Stimulated activated memory B cell treated with anti-CD40 and anti-IgM and Interleukin-4, amounts not matched to agents 10 μg/mL and 1 μg/mL and 100 μg/mL, for 72 hours (primary cell): ENCODE results near the gene CTNNA3.

Experiments used
- ATAC-seq: fragments of 150-1000 bp; cut with Tn5 transposase; 2 replicates; pipeline ENCODE4 v1.10.0; 2021
- H3K27ac Mint-ChIP-seq: one replicate; pipeline ENCODE4 v1.8.0; 2022; ENCODE audit warnings: mild to moderate bottlenecking, mixed read lengths
- H3K27me3 Mint-ChIP-seq: one replicate; pipeline ENCODE4 v1.8.0; 2022; ENCODE audit warnings: mixed read lengths
- H3K36me3 Mint-ChIP-seq: one replicate; pipeline ENCODE4 v1.8.0; 2022; ENCODE audit warnings: mixed read lengths
- H3K4me1 Mint-ChIP-seq: one replicate; pipeline ENCODE4 v1.8.0; 2022; ENCODE audit warnings: mixed read lengths
- H3K4me3 Mint-ChIP-seq: one replicate; pipeline ENCODE4 v1.8.0; 2022; ENCODE audit warnings: mild to moderate bottlenecking, moderate library complexity, mixed read lengths
- H3K9me3 Mint-ChIP-seq: one replicate; pipeline ENCODE4 v1.8.0; 2022; ENCODE audit warnings: mixed read lengths

CTNNA3 gene

DNA sequence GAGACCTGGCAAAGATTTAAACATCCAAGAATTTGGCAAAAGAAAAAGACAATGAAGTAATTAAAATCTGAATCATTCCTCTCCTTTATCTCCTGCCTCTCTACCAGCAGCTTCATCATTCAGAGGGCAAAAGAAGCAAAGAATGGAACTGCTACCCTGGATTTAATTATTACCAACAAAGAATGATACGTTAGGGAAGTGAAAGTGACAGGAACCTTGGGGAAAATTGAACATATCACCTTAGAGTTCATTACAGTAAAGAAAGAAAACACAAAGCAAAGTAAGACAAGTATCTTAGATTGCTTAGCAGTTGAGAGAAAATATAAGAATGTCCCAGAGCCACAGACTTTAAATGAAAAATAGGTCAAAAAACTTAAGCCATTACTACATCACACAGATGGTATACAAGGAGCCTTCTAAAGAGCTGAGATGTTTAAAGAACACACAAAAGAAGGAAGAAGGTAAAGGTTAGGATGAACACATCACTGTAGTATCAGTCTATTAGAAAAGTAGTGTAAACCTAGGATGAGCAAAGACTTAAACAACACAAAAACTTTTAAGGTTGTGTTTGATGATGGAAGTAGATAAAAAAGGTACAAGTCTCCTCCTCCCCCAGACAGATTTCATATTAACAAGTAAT is 17.5 kb downstream of the CTNNA3 start:
- Mint-ChIP-seq H3K9me3 (peaks cover 7% of the 10 kb centered on the region), H3K27me3 (peaks cover 19% of the 10 kb centered on the region), H3K36me3 (no peaks in the 10 kb centered on the region), H3K4me3 (no peak overlapping the region), H3K27ac (no peak overlapping the region), H3K4me1 (peaks cover 12% of the 10 kb centered on the region)
- no peak for ATAC-seq

DNA sequence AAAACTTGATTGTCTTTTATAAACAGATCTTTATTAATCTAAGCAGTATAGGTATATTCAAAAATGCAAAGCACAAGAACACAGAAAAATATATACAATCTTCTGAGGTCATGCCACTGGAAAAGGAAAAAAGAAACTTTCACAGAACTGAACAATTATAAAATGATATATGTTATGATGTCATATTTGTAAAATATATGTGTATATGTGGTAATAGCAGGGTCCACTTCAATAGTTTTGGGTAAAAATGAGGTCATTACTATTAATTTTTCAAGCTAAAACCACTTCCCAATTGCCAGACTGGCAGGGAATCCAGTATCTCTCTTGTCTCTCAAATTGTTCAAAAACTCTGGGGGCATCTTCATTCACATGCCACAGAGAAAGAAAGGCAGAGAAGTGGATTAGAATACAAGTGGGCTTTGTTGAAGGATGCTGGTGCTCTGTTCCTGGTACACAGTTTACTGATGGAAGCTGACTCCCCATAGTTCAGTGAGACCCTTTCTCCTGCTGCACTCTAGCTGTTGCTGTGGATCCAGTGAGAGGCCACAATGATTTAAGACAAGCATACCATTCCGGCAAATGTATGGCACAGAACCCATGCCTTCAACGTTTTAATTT is 19.7 kb downstream of the CTNNA3 start:
- Mint-ChIP-seq H3K9me3 (no peaks in the 10 kb centered on the region), H3K4me3 (no peak overlapping the region), H3K36me3 (no peaks in the 10 kb centered on the region), H3K27me3 (peaks cover 19% of the 10 kb centered on the region), H3K4me1 (peaks cover 12% of the 10 kb centered on the region), H3K27ac (no peak overlapping the region)
- ATAC-seq: no peak

DNA sequence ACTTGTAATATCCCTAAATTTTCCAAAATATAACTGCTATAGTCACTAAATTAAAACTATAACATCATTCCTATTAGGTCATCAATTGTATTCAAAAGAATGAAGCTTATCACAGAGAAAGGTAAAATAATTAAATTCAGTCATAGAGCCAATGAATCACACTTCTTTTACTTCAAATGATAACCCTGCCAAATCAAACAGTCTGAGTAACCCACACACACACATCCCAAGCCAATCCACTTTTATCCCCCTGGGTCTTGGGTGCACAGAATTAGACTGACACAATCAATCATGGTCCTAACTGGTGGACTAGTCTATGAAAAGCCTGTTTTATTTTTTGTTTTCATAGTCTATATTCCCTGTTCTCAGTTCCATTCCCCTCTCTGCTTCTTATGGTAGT is 25.6 kb downstream of the CTNNA3 start:
- Mint-ChIP-seq H3K36me3 (no peaks in the 10 kb centered on the region), H3K4me1 (no peaks in the 10 kb centered on the region), H3K27ac (no peak overlapping the region), H3K4me3 (no peak overlapping the region), H3K9me3 (no peaks in the 10 kb centered on the region), H3K27me3 (no peaks in the 10 kb centered on the region)
- no peak for ATAC-seq

DNA sequence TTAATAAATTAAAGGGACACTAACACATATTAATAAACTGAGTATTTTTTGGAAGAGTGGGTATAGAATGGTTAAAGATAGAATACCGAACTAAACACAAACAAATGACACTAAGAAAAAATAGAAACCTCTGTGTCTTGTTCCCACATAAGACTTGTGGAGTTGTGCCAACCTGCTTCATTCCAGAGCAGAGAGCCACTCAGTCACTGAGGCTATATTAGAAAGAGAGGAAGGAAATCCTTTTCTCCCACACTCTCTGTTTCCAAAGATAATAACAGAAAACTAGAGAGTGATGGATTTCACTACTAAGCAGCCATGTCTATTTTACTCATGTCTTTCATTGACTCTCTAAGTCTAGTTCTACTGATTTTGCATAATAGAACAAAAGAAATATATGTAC is 26.0 kb downstream of the CTNNA3 start:
- Mint-ChIP-seq H3K27me3 (no peaks in the 10 kb centered on the region), H3K4me1 (no peaks in the 10 kb centered on the region), H3K4me3 (no peak overlapping the region), H3K9me3 (no peaks in the 10 kb centered on the region), H3K27ac (no peak overlapping the region), H3K36me3 (no peaks in the 10 kb centered on the region)
- no peak for ATAC-seq

DNA sequence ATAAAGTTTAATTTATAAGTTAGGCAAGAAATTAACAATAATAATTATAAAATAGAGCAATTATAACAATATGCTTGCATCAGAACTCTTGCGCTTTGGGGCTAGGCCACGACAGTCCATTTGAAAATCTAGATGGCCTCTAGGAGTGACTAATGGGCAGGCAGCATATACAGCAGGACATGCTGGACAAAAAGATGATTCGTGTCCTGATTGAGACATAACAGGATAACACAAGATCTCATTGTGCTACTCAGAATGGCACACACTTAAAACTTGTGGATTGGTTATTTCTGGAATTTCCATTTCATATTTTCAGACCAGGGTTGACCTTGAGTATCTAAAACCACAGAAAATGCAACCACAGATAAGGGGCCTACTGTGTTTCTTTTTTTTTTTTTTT is 27.5 kb downstream of the CTNNA3 start:
- Mint-ChIP-seq H3K36me3 (no peaks in the 10 kb centered on the region), H3K27ac (no peak overlapping the region), H3K27me3 (no peaks in the 10 kb centered on the region), H3K4me3 (no peak overlapping the region), H3K4me1 (no peaks in the 10 kb centered on the region), H3K9me3 (no peaks in the 10 kb centered on the region)
- no peak for ATAC-seq

DNA sequence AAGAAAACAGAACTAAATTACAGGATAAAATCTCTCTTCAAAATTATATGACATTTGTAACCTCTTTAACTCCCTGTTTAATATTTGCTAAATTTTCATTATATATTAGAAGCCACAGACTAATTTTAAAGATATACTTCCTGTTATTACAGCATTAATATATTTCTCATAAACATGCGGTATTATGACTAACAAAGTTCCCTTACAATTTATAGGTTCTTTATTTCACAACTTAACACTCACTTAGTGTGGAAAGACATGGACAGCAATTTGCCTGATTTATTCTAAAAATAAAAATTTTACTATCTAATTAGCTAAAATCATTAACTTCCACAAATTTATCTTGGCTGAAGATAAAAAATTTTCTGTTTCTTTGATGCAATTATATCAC is 29.0 kb downstream of the CTNNA3 start:
- no peak overlapping the region for H3K4me3 Mint-ChIP-seq
- H3K27ac Mint-ChIP-seq: no peak overlapping the region

DNA sequence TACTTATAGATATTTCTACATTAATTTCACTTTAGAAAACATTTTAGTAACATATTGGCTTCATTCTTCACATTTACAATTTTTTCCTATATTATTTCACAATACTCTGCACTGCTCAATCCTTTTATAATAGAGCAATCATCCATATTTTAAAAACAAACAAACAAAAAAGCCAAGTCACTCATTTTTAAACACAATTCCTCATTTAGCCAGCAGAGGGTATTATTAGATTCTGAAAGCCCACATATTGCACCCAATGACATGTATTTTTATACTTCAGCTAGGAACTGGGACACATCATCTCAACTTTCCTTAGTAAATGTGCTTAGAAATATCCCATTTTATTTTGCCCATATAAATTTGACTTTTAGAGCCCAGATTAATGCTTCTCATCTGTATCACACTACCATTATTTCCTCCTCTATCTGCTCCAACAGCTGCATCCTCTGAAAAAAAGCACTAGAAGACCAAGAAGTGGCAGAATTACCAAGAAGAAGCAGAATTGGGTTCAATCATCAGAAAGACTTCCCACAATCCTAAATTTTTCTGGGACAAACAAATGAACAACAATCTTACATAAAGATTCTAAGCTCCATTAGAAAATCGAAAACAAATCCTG is 29.5 kb downstream of the CTNNA3 start:
- H3K27ac Mint-ChIP-seq: no peak overlapping the region
- no peaks in the 10 kb centered on the region for H3K9me3 Mint-ChIP-seq
- H3K27me3 Mint-ChIP-seq: peaks cover 5% of the 10 kb centered on the region
- H3K4me3 Mint-ChIP-seq: no peak overlapping the region
- H3K36me3 Mint-ChIP-seq: no peaks in the 10 kb centered on the region
- ATAC-seq: no peak
- no peaks in the 10 kb centered on the region for H3K4me1 Mint-ChIP-seq

More for the DNA sequence above, 29.0 kb downstream of the CTNNA3 start:
- ATAC-seq: no peak
- Mint-ChIP-seq H3K36me3 (no peaks in the 10 kb centered on the region), H3K9me3 (no peaks in the 10 kb centered on the region), H3K27me3 (peaks cover under 1% of the 10 kb centered on the region), H3K4me1 (no peaks in the 10 kb centered on the region)

DNA sequence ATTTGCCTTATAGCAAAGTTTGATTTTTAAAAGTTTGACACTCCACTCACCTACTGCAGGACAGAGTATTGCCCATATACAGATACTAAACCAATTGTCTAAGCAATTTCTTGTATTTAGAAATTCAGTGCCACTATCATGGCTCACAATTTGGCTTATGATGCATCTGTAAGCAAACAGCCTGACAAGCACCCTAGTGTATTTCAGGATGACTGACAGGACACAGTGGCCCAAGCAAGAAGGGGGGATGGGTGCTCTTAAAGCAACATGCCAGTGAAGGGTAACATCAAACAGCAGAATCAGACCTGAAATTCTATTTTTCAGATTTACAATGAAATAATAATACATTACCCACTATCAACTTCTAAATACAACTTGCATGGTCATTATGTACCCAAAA is 30.5 kb downstream of the CTNNA3 start:
- Mint-ChIP-seq H3K27me3 (peaks cover 16% of the 10 kb centered on the region), H3K4me1 (no peaks in the 10 kb centered on the region), H3K9me3 (no peaks in the 10 kb centered on the region), H3K4me3 (no peak overlapping the region), H3K27ac (no peak overlapping the region), H3K36me3 (no peaks in the 10 kb centered on the region)
- ATAC-seq: no peak

DNA sequence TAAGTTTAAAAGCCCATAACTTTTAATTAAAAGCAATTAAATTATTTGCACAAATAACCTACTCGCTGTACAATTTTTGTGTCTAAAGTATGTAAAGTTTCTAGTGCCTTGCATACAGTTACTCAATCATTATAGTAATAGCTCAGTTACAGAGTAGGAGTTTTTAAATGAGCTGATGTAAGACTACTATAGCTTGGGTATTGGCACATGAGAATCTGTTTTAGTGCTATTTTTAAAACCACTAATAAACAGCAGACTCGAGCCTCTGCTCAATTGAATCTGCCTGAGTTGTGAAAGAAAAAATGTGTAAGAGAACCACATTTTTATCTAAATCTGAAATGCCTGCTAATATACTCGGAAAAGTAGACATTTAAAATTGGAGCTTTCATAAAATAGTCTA is 31.1 kb downstream of the CTNNA3 start:
- Mint-ChIP-seq H3K27me3 (peaks cover 21% of the 10 kb centered on the region), H3K9me3 (no peaks in the 10 kb centered on the region), H3K36me3 (no peaks in the 10 kb centered on the region), H3K4me1 (no peaks in the 10 kb centered on the region), H3K4me3 (no peak overlapping the region), H3K27ac (no peak overlapping the region)
- no peak for ATAC-seq

DNA sequence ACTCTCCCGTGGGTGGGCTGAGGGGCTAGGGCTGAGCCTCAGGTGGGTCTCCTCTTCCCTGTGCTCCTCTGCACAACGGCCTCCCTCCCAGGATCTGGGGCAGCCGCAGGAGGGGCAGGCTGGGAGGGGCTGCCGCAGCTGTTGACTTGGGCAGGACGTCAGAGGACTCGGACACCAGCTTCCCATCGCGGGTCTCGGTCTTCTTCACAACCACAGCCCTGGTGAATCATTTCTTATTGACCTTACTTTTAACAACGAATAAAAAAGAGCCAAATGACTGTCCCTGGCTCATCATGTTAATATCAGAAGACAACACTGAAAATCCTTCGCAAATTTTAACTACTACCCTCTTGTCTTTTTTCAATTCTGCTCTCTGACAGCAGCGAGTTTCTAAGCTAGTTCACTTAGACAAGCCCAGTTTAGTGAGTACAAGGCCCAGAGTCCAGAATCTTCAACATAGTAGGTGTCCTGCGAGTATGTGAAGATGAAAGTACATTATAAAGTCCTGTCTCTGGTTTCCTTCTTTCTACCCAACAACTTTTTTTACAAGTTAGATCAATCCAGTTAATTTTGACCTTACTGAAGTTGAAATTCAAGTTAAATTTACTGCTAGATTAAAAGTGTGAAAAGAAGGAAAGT is 32.4 kb downstream of the CTNNA3 start:
- ATAC-seq: no peak
- Mint-ChIP-seq H3K9me3 (no peaks in the 10 kb centered on the region), H3K27me3 (peaks cover 31% of the 10 kb centered on the region), H3K4me1 (no peaks in the 10 kb centered on the region), H3K27ac (no peak overlapping the region), H3K36me3 (no peaks in the 10 kb centered on the region), H3K4me3 (no peak overlapping the region)

DNA sequence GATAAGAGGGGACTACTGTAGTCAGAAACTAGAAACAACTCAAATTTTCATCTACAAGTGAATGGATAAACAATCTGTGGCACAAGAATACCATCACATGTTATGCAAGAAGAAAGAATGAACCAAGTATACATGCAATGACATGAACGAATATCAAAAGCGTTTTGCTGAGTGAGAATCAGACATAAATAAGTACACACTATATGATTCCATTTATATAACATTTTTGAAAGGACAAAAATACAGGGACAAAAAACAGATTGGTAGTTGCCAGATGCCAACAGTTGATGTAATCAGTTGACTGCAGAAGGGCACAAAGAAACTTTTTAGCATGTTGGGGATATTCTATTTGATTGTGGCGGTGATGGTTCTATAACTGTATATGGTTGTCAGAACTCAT is 33.6 kb downstream of the CTNNA3 start:
- Mint-ChIP-seq H3K27me3 (peaks cover 41% of the 10 kb centered on the region), H3K27ac (no peak overlapping the region), H3K4me1 (no peaks in the 10 kb centered on the region), H3K9me3 (no peaks in the 10 kb centered on the region), H3K4me3 (no peak overlapping the region), H3K36me3 (no peaks in the 10 kb centered on the region)
- ATAC-seq: no peak

DNA sequence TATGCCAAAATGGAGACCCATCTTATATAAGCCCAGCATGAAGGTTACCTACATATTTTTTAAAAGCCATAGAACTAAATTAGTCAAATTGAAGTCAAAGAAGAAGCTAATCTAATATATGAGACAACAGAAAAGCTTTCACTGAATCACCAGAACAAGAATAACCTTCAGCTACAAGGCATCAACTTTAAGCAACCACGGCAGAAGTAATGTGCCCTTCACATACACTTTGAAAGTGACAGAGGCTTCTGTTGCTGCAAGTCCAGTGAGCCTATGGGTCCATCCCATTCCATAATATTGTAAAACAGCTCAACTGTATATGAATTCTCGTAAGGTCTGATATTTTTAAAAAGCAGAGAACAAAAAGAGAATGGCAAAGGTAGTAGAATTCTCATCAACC is 36.5 kb downstream of the CTNNA3 start:
- H3K27ac Mint-ChIP-seq: no peak overlapping the region
- H3K4me3 Mint-ChIP-seq: no peak overlapping the region
- no peaks in the 10 kb centered on the region for H3K36me3 Mint-ChIP-seq
- no peak for ATAC-seq
- no peaks in the 10 kb centered on the region for H3K4me1 Mint-ChIP-seq
- H3K9me3 Mint-ChIP-seq: no peaks in the 10 kb centered on the region
- H3K27me3 Mint-ChIP-seq: peaks cover 55% of the 10 kb centered on the region

DNA sequence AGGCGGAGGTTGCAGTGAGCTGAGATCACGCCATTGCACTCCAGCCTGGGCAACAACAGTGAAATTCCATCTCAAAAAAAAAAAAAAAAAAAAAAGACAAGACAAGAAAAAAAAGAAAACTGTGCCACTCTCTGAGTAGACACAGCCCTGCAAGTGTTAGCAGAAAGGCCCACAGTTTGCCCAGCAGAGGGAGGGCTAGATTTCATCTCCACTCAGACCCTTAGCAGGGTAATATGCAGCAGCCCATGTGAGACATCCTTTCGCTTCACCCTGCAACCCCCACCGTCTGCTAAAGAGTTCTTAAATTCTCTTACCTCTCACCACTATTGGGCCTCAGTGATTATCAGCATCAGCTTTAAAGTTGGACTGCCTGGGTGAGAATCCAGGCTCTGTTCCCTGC is 38.2 kb downstream of the CTNNA3 start:
- H3K4me3 Mint-ChIP-seq: no peak overlapping the region
- no peak for ATAC-seq
- no peaks in the 10 kb centered on the region for H3K4me1 Mint-ChIP-seq
- no peak overlapping the region for H3K27ac Mint-ChIP-seq
- peaks cover 66% of the 10 kb centered on the region for H3K27me3 Mint-ChIP-seq
- no peaks in the 10 kb centered on the region for H3K36me3 Mint-ChIP-seq
- no peaks in the 10 kb centered on the region for H3K9me3 Mint-ChIP-seq

DNA sequence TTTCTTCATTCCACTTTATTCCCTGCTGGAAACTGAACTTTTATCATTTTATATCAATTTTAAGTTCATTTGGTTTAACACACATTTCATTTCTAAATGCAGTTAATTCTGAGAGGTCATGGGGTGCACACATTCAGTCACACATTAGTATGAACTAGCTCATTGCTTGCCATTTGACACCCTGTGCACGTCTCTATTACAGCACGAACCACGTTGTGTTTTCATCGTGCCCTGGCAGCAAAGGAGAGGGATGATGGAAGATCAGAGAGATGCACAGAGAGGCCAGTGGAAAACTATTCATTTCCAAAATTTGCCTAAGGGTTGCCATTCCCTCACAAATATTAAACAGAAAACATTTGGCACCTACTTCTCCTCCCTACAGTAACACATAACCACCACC is 45.4 kb downstream of the CTNNA3 start:
- Mint-ChIP-seq H3K27ac (no peak overlapping the region), H3K27me3 (peaks cover 12% of the 10 kb centered on the region), H3K4me3 (no peak overlapping the region), H3K9me3 (no peaks in the 10 kb centered on the region), H3K4me1 (no peaks in the 10 kb centered on the region), H3K36me3 (no peaks in the 10 kb centered on the region)
- no peak for ATAC-seq

DNA sequence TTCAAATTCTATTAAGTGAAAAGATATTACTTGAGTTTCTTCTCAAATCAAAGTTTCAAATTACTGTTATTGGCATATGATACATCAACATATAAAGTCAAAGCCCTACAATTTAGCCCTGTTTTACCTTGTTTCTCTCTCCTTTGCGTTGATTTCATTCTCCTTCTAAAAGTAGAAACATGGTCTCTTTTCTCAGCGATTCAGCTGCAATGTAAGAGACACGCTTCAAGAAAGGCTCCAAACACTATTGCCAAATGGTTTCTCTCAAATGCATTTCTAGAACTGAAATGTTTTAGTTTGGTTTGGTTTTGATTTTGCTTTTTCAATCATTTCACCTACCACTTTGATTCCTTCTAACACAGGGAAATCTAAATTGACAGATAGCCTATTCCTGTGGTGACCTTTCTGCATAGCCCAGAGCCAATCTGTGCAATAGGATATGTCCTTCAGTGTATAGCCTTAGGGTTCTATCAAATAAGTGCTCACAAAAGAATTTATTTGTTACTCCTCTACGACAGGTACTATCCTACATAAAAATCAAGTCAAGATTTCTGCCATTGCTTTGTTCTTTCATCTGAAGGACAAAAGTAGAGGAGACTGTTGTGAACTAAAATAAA is 47.3 kb downstream of the CTNNA3 start:
- no peak for ATAC-seq
- peaks cover 8% of the 10 kb centered on the region for H3K27me3 Mint-ChIP-seq
- H3K9me3 Mint-ChIP-seq: peaks cover under 1% of the 10 kb centered on the region

More for the DNA sequence above, 47.3 kb downstream of the CTNNA3 start:
- H3K4me3 Mint-ChIP-seq: no peak overlapping the region
- no peak overlapping the region for H3K27ac Mint-ChIP-seq
- H3K36me3 Mint-ChIP-seq: no peaks in the 10 kb centered on the region
- no peaks in the 10 kb centered on the region for H3K4me1 Mint-ChIP-seq
